Mononuclear cell (primary cell): ENCODE data around the gene SORCS2. TPM values are rescaled to one million over a fixed set of nuclear protein-coding genes. Genes with fewer than 3 reads are reported as not detected.
"Not testable (repeated sequence)": the region's sequence is repeated elsewhere in the genome, so short reads cannot be mapped to it uniquely, and the experiment has no call there.

ENCODE experiments used
- H3K27me3 ChIP-seq: 2 replicates; pipeline ENCODE4 v1.6.0; 2011; ENCODE audit warnings: low read length, control low read depth; ENCODE audit not compliant: insufficient read depth
- H3K4me1 ChIP-seq: 2 replicates; pipeline ENCODE4 v1.5.1; 2011; ENCODE audit warnings: mild to moderate bottlenecking, low read length, control low read depth; ENCODE audit not compliant: insufficient read depth
- H3K4me3 ChIP-seq: 2 replicates; pipeline ENCODE4 v1.5.1; 2011; ENCODE audit warnings: mild to moderate bottlenecking, low read length, moderate library complexity
- H3K9me3 ChIP-seq: 2 replicates; pipeline ENCODE4 v1.5.1; 2011; ENCODE audit warnings: low read depth, mild to moderate bottlenecking, control low read depth, low read length
- total RNA-seq: library from RNA; depleted of rRNA; stranded (reverse); fragments of >200 nt; gene quantifications from one replicate; pipeline ENCODE4 v1.2.3, GENCODE V29; 2012

Gene SORCS2
- total RNA-seq, 1 donor: 0.10 TPM

DNA sequence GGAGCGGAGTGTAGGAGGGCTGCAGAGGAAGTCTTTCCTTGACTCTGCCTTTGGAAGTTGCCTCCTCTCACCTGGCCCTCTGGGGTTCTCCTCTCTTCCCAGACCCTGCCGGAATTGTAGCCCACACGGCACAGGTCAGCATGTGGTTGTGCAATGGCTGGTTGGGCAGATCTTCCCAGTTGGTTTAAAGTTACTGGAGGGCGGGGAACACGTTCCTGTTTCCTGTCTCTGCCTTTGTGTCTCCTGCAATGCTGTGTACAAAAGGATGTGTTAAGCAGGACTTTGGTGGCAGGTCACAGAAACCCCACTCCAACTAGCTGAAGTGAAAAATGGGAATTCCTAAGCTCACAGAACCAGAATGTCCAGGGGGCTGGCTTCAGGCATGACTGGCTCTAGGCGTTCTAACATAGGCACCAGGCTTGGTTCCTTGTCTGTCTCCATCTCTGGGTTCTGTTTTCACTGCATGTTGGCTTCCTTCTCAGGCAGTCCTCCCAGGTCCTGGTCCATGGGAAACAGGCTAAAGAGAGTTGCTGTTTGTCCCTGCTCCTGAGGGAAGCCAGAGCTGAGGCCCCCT, 19.9 kb downstream of the SORCS2 start:
- Histone ChIP-seq H3K4me3 (no peak overlapping the region), H3K9me3 (no peaks in the 10 kb centered on the region), H3K27me3 (no peaks in the 10 kb centered on the region), H3K4me1 (no peaks in the 10 kb centered on the region)

DNA sequence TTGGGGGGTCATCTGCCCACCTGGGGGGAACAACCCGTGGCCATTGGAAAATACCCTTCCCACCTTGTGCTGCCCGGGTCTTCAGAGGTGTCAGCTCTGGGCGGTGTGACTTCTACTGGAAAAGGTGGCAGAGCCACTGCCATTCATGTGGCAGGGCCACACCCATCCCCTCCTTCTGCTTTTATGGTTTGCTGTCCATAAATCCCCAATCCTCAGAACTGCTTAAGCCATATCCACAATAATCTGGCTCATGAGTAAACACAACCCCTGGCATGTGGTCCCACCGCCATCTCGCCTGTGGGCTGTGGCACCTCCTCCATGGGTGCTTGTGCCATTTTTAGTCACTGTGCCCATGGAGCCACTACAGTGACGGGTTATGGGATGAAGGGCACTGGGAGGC, 20.6 kb downstream of the SORCS2 start:
- H3K9me3 ChIP-seq: no peaks in the 10 kb centered on the region

DNA sequence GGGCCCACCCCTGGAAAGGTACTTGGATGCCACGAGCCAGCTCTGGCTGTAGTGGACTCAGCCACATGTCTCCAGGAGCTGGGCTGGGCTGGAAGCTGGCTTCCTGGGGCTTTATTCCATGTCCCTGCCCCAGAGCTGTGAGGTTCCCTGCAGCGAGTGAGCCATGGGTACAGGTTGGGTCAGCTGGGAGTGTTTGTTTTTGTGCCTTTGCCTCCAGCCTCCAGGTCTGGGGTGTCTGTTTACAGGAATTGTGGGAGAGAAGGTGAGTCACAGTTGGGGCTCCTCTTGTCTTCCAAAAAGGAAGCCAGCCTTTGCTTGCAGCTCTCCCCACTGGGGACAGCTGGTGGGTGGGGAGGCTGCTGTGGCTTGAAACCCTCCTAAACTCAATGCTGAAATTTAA, 21.5 kb downstream of the SORCS2 start:
- Histone ChIP-seq H3K27me3 (no peaks in the 10 kb centered on the region), H3K4me3 (no peak overlapping the region), H3K4me1 (no peaks in the 10 kb centered on the region), H3K9me3 (no peaks in the 10 kb centered on the region)

More for the DNA sequence above, 20.6 kb downstream of the SORCS2 start:
- Histone ChIP-seq H3K4me1 (no peaks in the 10 kb centered on the region), H3K27me3 (no peaks in the 10 kb centered on the region), H3K4me3 (no peak overlapping the region)

DNA sequence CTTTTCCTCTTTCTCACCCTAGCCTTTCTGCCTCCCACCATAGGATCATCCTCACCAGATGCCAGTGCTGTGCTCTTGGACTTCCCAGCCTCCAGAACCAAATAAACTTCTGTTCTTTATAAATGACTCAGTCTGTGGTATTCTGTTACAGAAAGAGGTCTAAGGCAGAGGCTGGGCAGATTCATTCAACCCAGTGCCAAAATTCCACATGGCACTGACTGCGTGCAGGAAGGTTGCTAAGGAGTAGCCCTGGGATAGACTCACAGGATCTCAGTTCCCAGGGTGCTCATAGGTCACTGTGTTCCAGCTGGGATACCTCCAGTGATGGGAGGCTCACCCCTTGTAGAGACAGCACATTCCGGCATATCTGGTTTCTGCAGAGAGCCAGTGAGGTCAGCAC, 22.0 kb downstream of the SORCS2 start:
- Histone ChIP-seq H3K4me1 (no peaks in the 10 kb centered on the region), H3K27me3 (no peaks in the 10 kb centered on the region), H3K9me3 (no peaks in the 10 kb centered on the region), H3K4me3 (no peak overlapping the region)

DNA sequence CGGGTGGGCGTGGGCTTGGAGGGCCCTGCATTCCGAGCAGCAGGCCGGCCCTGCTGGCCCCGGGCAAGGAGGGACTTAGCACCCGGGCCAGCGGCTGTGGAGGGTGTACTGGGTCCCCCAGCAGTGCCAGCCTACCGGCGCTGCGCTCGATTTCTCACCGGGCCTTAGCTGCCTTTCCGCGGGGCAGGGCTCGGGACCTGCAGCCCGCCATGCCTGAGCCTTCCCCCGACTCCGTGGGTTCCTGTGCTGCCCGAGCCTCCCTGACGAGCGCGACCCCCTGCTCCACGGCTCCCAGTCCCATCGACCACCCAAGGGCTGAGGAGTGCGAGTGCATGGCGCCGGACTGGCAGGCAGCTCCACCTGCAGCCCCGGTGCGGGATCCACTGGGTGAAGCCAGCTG, 22.8 kb downstream of the SORCS2 start:
- H3K9me3 ChIP-seq, H3K27me3 ChIP-seq, H3K4me1 ChIP-seq, H3K4me3 ChIP-seq: not testable (repeated sequence)

DNA sequence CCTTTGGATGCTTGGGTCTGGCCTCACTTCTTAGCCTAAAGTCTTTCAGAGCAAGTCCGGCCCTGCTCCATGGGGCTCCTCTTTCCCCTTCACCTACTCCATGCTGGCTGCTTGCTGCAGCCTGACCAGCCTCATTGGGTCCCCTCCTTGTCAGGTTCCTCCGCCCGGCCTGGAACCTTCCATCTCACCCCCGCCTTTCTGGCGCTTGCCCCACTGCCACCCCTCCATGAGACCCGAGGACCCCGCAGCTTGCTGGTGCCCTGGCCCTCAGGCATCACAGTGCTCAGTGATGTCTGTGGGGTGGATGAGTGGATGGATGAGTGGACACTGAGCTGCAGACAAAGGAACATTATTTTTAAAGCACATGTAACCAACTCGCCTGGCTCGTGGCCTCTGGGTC, 24.7 kb downstream of the SORCS2 start:
- H3K4me1 ChIP-seq: no peaks in the 10 kb centered on the region
- no peak overlapping the region for H3K4me3 ChIP-seq
- H3K27me3 ChIP-seq: no peaks in the 10 kb centered on the region
- H3K9me3 ChIP-seq: no peaks in the 10 kb centered on the region

DNA sequence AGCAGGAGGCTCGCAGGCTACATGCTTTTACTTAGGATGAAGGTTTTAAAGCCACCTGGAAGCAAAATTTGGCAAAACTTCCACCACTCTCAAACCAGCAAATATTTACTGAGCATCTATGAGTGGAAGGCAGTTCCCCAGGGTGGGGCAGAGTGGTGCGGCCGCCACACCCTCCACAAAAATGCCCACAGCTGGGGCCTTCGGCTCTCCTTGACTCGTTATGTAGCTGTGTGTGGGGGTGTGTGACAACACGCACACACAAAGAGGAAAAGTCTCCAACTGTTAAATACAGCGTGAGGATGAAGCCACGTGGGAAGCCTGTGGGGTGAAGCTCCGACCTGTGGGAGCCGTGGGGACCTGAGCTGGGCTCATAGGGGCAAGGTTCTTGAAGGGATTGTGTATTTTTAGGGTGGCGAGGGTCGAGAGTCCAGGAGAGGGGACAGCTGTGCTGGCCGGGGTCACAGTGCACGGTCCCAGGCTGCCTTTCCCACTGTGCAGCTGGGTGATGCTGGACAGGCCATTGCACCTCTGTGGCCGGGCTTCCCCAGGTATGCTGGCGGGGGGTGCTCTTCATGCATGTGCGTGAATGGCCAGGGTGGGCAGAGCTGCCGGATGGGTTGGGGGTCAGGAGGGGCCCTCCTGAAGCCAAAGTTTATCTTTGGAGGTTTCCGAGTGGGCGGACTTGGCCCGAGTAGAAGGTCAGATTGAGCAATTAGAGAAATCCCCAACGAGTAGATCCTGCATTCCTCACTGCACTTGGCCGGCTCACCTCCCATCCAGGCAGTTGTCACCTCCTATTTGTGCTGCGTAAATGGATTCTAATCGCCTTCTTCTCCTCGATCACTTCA, 25.4 kb downstream of the SORCS2 start:
- no peak overlapping the region for H3K4me3 ChIP-seq
- H3K4me1 ChIP-seq: no peaks in the 10 kb centered on the region
- no peaks in the 10 kb centered on the region for H3K27me3 ChIP-seq
- no peaks in the 10 kb centered on the region for H3K9me3 ChIP-seq

DNA sequence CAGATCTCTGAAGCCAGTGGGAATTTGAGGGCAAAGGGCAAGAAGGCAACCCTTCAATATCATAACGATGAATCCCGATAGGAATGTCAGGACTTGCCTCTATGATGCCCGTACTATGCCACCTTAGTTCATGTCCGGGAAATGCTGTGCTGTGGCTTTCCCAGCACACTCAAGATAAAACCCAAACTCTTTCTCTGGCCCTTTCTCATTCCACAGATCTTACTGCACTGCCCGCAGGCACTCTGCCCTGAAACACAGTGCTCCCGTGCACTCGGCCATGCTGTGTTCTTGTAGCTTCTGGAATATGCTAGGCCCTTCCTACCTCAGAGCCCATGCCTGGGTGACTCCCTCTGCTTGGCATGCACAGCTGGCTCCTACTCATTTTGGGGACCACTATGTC, 26.3 kb downstream of the SORCS2 start:
- no peaks in the 10 kb centered on the region for H3K4me1 ChIP-seq
- no peaks in the 10 kb centered on the region for H3K27me3 ChIP-seq

DNA sequence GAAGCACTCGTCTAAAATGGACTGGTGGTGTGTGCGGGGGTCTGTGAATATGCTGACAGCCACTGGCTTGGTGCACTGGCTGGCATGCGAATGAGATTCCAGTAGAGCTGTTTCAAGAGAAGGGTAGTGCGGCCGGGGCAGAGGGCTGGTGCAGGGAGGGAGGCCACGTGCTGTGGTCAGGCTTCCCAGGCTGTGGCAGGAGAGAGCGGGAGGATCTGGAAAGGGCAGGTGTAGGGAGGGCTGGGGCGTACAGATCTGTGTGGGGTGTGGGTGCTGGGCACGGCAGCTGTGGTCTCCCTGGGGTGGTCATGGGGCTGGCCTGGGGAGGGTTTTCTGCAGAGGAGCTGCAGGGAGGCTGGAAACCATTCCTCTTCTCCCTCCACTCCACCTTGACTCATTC, 30.2 kb downstream of the SORCS2 start:
- H3K4me3 ChIP-seq: no peak overlapping the region
- no peaks in the 10 kb centered on the region for H3K27me3 ChIP-seq
- no peaks in the 10 kb centered on the region for H3K4me1 ChIP-seq
- H3K9me3 ChIP-seq: no peaks in the 10 kb centered on the region

More for the DNA sequence above, 26.3 kb downstream of the SORCS2 start:
- H3K9me3 ChIP-seq: no peaks in the 10 kb centered on the region
- no peak overlapping the region for H3K4me3 ChIP-seq

DNA sequence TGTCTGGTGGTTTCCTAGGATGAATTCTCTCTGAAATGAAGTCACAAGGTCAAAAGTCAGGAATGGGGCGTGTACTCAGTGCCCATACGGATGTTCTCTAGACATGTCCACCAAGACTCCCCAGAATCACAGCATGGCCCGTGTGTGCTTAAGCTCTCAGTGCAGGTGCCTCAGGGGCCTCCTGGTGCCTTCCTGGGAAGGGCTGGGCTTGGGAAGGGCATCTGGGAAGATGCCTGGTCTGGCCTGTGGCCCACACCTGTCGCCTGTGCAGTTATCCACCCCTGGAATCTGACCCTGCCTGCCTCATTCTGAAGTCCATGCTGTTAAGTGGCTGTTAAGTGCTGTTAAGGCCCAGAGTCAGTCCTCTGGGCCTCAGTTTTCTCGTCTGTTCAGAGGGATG, 31.2 kb downstream of the SORCS2 start:
- Histone ChIP-seq H3K27me3 (no peaks in the 10 kb centered on the region), H3K9me3 (no peaks in the 10 kb centered on the region), H3K4me3 (no peak overlapping the region)

DNA sequence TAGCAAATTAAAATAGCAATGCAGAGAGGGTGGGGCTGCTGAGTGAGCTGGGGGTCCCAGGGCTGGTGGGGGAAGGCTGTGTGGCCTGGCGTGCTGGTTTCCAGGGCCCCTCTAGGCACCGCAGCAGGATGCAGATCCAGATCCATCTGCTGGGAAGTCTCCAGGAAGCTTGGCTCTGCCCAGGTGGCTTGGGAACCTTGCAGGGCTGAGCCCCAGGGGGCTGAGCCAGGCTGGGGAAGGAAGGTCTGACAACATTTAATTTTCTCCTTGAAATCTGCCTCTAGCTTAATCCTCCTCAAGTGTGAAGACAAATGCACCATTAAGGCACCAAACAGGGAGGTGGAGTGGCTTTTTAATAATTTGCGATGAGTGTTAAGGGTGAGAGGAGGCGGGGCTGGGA, 31.7 kb downstream of the SORCS2 start:
- H3K27me3 ChIP-seq: no peaks in the 10 kb centered on the region
- no peak overlapping the region for H3K4me3 ChIP-seq
- no peaks in the 10 kb centered on the region for H3K4me1 ChIP-seq
- no peaks in the 10 kb centered on the region for H3K9me3 ChIP-seq

More for the DNA sequence above, 31.2 kb downstream of the SORCS2 start:
- no peaks in the 10 kb centered on the region for H3K4me1 ChIP-seq

DNA sequence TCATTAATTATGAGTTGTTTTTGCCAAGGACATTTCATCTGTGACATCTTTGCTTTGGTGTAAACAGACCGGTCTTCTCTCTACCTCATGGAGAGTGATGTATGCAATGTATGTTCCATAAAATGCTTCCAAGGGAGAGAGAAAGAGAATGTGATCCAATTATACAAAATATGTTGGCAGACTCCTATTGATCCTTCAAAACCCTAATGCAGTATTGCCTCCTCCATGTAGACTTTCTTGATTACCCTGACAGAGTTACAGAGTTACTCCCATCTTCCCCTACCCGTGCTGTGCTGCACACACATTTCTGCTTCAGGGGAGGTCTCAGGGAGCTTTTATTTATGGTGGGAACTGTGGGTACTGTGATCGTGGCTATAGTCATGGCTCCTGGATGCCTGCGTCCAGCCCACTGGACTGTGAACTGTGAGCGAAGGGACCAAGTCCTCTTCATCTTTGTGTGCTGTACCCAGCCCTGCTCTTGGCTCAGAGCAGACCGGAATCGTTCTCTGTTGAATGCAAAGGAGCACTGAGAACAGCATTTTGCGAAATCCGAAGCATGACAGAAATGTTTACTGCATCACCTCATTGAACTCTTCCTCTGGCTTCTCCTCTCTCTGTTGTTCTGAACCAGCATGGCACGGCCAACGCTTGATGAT, 32.7 kb downstream of the SORCS2 start:
- Histone ChIP-seq H3K9me3 (no peaks in the 10 kb centered on the region), H3K4me1 (no peaks in the 10 kb centered on the region), H3K4me3 (no peak overlapping the region), H3K27me3 (no peaks in the 10 kb centered on the region)

DNA sequence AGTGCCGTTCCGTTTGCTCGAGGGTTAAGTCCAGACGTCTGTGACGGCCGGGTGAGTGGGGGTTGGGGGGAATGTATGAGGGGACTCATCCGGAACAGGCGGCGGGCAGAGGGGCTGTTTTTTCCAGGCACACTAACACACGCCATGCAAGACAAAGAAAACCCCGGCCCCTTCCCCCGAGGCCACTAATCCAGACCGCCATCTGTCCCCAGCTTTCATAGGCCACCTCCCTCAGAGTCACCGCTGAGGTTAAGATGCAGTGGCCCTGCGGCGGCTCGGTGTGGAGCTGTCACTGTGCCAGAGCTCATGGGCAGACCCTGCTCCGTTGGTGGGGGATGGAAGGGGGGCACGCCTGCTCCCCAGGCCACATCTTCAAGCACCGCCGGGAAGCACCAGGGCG, 34.1 kb downstream of the SORCS2 start:
- Histone ChIP-seq H3K9me3 (no peaks in the 10 kb centered on the region), H3K4me3 (no peak overlapping the region), H3K4me1 (no peaks in the 10 kb centered on the region), H3K27me3 (no peaks in the 10 kb centered on the region)

DNA sequence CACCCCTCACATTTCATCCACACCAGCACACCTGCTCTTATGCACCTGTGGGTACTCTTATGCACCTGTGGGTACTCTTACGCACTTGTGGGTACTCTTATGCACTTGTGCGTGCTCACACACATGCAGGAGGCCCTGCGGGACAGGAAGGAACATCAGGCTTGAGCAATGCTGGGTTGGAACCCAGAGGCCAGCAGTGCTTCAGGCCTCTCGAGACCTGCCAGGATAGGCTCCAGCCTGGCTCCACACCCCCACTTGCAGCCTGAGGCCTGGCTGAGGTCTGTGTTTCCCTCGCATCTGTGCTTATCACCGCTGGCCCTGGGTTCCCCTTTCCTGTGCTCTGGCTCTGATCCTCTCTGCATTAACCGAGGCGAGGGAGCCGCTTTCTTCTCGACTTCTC, 34.7 kb downstream of the SORCS2 start:
- Histone ChIP-seq H3K4me1 (no peaks in the 10 kb centered on the region), H3K9me3 (no peaks in the 10 kb centered on the region), H3K4me3 (no peak overlapping the region), H3K27me3 (no peaks in the 10 kb centered on the region)

DNA sequence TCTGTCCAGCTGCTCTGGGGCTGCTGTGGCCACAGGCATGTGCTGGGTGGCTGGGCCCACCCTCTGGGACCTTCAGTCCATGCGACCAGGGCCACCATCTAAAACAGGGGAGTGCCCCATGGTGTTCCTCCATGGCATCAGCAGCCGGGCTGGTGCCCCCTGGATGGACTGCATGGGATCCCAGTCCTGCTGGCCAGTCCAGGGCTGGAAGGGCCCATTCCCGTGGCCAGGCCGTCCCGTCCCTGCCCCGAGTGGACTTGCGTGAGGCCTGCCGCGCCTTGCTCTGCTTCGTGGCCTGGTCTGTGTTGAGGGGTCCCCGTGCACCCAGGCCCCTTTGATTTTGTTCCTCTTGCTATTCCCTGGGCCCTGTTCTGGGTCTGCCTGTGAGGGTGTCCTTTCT, 36.4 kb downstream of the SORCS2 start:
- H3K4me1 ChIP-seq: no peaks in the 10 kb centered on the region
- H3K9me3 ChIP-seq: no peaks in the 10 kb centered on the region
- no peaks in the 10 kb centered on the region for H3K27me3 ChIP-seq
- H3K4me3 ChIP-seq: no peak overlapping the region
